DOHH2 (cell line): ENCODE results near the gene COTL1.

Experiments used
- EZH2phosphoT487 ChIP-seq: fragments of 200-600 bp; sonication (generic); IDR thresholded peaks from 2 replicates; pipeline ENCODE4 v1.6.1; 2017; ENCODE audit warnings: borderline replicate concordance, mild to moderate bottlenecking, antibody characterized with exemption, low read length, moderate library complexity, mixed read lengths
- TF ChIP-seq, protein P1 (sequence below): fragments of 200-600 bp; sonication (generic); IDR thresholded peaks from one replicate; pipeline ENCODE4 v1.5.1; 2014; ENCODE audit warnings: antibody characterized with exemption, mild to moderate bottlenecking, low read depth, low read length; ENCODE audit not compliant: poor library complexity, severe bottlenecking

- TF ChIP-seq, protein P1, sequence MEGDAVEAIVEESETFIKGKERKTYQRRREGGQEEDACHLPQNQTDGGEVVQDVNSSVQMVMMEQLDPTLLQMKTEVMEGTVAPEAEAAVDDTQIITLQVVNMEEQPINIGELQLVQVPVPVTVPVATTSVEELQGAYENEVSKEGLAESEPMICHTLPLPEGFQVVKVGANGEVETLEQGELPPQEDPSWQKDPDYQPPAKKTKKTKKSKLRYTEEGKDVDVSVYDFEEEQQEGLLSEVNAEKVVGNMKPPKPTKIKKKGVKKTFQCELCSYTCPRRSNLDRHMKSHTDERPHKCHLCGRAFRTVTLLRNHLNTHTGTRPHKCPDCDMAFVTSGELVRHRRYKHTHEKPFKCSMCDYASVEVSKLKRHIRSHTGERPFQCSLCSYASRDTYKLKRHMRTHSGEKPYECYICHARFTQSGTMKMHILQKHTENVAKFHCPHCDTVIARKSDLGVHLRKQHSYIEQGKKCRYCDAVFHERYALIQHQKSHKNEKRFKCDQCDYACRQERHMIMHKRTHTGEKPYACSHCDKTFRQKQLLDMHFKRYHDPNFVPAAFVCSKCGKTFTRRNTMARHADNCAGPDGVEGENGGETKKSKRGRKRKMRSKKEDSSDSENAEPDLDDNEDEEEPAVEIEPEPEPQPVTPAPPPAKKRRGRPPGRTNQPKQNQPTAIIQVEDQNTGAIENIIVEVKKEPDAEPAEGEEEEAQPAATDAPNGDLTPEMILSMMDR: no peak
- no peak for TF ChIP-seq EZH2phosphoT487
Measured at GRCh38 chr16:84658690-84659089, 40.8 kb upstream of the COTL1 start.
